Lower leg skin (tissue), 4 donors: ENCODE data around the gene SLC44A5. TPM values are rescaled to one million over a fixed set of nuclear protein-coding genes. Genes with fewer than 3 reads are reported as not detected.

Experiments used
- DNase-seq, 2 donors: peaks; one replicate each; pipeline ENCODE4 v3.0.0-alpha.2; 2019; ENCODE audit warnings: low spot score in 2 of 2
- H3K4me3 ChIP-seq: fragments of 200-600 bp; sonication (generic); 2 replicates; pipeline ENCODE4 v1.5.1; 2017; ENCODE audit warnings: mild to moderate bottlenecking, low read depth; ENCODE audit not compliant: poor library complexity, severe bottlenecking
- POLR2A ChIP-seq, 2 donors: fragments of 450-650 bp; IDR thresholded peaks; one replicate each; pipeline ENCODE4 v1.6.1; 2016 to 2017; ENCODE audit warnings: antibody characterized with exemption in 2 of 2, mild to moderate bottlenecking in 1 of 2, moderate library complexity in 1 of 2
- WGBS, 2 donors: methylation state at CpG; one replicate each; pipeline ENCODE4 v1.1.5; 2018; 5-methylcytosine and 5-hydroxymethylcytosine counted together
- intact Hi-C: fragments of 100-400 bp; cut with DNase I; formaldehyde crosslinking; loops from one replicate; pipeline ENCODE4 v1.15.0; 2023; ENCODE audit warnings: low total_unique reads
- total RNA-seq, 4 donors: library from RNA; depleted of rRNA; stranded (reverse); fragments of >200 nt; gene quantifications; one replicate each; pipeline ENCODE4 v1.1.0, GENCODE V29; 2016
- TF ChIP-seq, protein P1 (sequence below), 3 donors: fragments of 450-650 bp; IDR thresholded peaks; one replicate each; pipeline ENCODE4 v1.5.1; 2016; ENCODE audit warnings: antibody characterized with exemption in 3 of 3, mild to moderate bottlenecking in 3 of 3, moderate library complexity in 2 of 3

The SLC44A5 gene
- total RNA-seq, 4 donors from 2014 or later, result 0.39 to 25.4 (median 7.7) TPM

DNA sequence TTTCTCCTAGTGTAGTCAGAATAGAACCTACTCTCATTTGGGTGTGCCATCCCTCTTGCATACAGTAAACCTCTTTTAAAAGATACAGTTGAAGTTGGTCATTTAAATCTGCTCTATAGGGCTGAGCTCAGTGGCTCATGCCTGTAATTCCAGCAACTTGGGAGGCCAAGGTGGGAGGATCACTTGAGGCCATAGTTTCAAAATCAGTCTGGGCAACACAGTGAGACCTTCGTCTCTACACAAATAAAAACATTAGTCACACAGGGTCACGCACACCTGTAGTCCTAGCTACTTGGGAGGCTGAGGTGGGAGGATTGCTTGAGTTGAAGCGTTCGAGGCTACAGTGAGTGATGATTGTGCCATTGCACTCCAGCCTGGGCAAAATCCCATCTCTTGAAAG, 292.9 kb downstream of the SLC44A5 start:
- H3K4me3 ChIP-seq, result no peak overlapping the region
- TF ChIP-seq, protein P1, sequence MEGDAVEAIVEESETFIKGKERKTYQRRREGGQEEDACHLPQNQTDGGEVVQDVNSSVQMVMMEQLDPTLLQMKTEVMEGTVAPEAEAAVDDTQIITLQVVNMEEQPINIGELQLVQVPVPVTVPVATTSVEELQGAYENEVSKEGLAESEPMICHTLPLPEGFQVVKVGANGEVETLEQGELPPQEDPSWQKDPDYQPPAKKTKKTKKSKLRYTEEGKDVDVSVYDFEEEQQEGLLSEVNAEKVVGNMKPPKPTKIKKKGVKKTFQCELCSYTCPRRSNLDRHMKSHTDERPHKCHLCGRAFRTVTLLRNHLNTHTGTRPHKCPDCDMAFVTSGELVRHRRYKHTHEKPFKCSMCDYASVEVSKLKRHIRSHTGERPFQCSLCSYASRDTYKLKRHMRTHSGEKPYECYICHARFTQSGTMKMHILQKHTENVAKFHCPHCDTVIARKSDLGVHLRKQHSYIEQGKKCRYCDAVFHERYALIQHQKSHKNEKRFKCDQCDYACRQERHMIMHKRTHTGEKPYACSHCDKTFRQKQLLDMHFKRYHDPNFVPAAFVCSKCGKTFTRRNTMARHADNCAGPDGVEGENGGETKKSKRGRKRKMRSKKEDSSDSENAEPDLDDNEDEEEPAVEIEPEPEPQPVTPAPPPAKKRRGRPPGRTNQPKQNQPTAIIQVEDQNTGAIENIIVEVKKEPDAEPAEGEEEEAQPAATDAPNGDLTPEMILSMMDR (IDR thresholded peaks at IDR 0.05), result no peak
- no peak for TF ChIP-seq POLR2A (IDR thresholded peaks at IDR 0.05)
- no peak for DNase-seq
- intact Hi-C loops, result no loop called here
- 87 to 92% methylated on average over 4 of the region's 4 CpGs for WGBS, 2 donors

DNA sequence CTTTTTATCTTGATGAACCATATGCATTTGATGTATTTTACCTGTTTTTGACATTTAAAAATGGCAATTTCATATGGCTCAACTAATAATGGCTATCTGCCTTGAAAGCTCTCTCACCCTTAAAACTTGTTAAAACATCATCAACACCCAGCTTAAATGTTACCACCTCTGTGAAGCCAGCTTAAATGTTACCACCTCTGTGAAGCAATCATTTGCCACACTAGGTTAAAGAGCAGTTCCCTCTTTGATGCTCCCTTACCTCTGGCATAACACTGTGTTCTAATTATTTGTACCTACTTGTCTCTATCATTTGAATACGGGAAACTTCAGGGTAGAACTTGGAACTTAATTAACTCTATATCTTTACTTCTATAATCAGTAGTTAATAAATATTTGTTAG, 294.7 kb downstream of the SLC44A5 start:
- TF ChIP-seq, protein P1 (IDR thresholded peaks at IDR 0.05), result no peak
- TF ChIP-seq POLR2A (IDR thresholded peaks at IDR 0.05), result no peak
- intact Hi-C loops, result no loop called here

DNA sequence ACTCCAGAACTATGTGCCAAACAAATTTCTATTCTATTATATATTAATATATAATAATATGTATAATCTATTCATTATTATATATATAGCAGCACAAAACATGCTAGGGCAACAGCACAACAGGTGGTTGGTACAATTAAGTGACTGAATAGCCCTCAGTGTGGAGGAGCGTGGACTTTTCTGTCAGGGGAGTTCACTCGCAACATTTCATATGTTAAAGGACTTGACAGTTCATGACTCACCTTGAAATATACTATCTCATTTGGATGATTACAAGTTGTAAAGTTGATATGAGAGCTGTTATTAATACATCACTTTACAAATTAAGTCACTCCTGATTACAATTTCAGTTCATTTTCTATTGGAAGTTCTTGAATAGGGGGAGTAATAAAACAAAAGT, 298.3 kb downstream of the SLC44A5 start:
- TF ChIP-seq, protein P1 (IDR thresholded peaks at IDR 0.05), result no peak
- no peak for TF ChIP-seq POLR2A (IDR thresholded peaks at IDR 0.05)
- WGBS, 2 donors, result 67 to 68% methylated on average over 2 of the region's 2 CpGs
- DNase-seq, result no peak
- intact Hi-C loops, result no loop called here
- no peak overlapping the region for H3K4me3 ChIP-seq

More for the DNA sequence above, 294.7 kb downstream of the SLC44A5 start:
- no peak overlapping the region for H3K4me3 ChIP-seq
- no peak for DNase-seq
- WGBS, 2 donors, result 45 to 51% methylated on average over 1 of the region's 1 CpG

DNA sequence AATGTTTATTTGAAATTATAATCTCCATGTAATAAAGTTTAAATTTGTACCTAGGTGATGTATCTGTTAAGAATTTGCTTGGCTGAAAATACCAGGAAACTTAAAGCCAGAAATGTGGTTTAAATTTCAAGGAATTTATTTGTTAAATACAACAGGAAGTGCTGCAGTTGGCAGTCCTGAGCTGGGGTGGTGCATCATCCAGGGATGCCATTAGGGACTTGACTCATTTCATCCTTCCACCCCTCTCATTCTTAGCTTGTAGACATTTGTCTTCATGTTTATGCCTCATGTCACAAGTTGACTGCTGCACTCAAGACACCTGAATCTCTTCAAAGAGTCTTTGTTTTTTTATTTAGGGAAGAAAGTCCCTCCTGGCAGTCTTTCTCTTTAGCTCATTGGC, 300.8 kb downstream of the SLC44A5 start:
- H3K4me3 ChIP-seq, result no peak overlapping the region
- TF ChIP-seq, protein P1 (IDR thresholded peaks at IDR 0.05), result no peak
- no peak for TF ChIP-seq POLR2A (IDR thresholded peaks at IDR 0.05)
- intact Hi-C loops, result no loop called here
- DNase-seq, result no peak

DNA sequence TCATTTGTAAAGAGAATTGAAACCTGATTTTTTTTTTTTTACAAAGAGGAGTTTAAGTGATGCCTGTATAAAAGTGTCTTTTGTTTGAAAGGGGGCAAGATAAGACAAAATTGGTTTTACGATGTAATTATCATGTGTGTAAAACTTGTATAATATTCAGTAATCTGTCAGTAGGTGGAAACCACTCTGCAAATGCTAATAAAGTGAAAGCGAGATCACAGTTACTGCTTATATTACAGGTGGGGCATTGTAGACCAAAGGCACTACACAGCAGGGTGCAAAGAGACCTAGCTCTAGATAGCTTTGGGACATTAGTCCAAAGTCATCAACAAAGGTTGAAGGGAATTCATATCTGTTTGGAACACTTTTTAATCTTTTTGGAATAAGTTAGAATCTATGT, 302.5 kb downstream of the SLC44A5 start:
- TF ChIP-seq, protein P1 (IDR thresholded peaks at IDR 0.05), result no peak
- no peak for TF ChIP-seq POLR2A (IDR thresholded peaks at IDR 0.05)
- intact Hi-C loops, result no loop called here
- DNase-seq, result no peak
- WGBS, 2 donors, result 74 to 78% methylated on average over 2 of the region's 2 CpGs
- no peak overlapping the region for H3K4me3 ChIP-seq

DNA sequence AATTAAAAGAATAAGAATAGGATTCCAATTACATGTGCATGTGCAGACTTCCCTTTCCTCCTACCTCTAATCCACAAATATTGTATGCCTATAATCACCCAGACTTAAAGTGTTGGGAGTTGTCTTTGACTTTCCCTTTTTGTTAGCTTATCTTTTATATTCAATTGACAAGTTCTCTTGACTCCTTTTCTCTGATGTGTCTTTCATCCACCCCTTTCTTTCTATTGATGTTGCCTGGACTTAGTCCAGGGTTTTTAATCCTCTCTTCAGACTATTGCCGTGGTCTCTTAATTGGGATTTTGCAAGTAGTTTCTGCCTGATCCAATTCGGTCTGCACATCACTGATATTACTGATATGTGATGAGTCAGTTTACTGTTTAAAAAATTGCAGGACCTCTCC, 305.9 kb downstream of the SLC44A5 start:
- DNase-seq, result no peak
- no peak overlapping the region for H3K4me3 ChIP-seq
- intact Hi-C loops, result no loop called here
- 44 to 58% methylated on average over 2 of the region's 2 CpGs for WGBS, 2 donors
- TF ChIP-seq POLR2A (IDR thresholded peaks at IDR 0.05), result no peak
- TF ChIP-seq, protein P1 (IDR thresholded peaks at IDR 0.05), result no peak
